WTC11 (cell line): ENCODE results near the gene BCAS3.

ENCODE experiments used
- CREB1 ChIP-seq: sonication (generic); formaldehyde crosslinking; IDR thresholded peaks from 2 replicates; pipeline ENCODE4 v1.8.0; 2023; ENCODE audit warnings: mild to moderate bottlenecking, missing genetic modification reagents
- CREM ChIP-seq: sonication (generic); formaldehyde crosslinking; IDR thresholded peaks from 2 replicates; pipeline ENCODE4 v1.8.1; 2022; ENCODE audit warnings: mild to moderate bottlenecking, missing genetic modification reagents, moderate library complexity
- JUN ChIP-seq: sonication (generic); formaldehyde crosslinking; IDR thresholded peaks from 2 replicates; pipeline ENCODE4 v1.8.0; 2023; ENCODE audit warnings: mild to moderate bottlenecking, missing genetic modification reagents
- NFYB ChIP-seq: sonication (generic); formaldehyde crosslinking; conservative IDR thresholded peaks from 2 replicates; pipeline ENCODE4 v1.8.0; 2022; ENCODE audit warnings: low read depth, missing genetic modification reagents
- SP1 ChIP-seq: sonication (generic); formaldehyde crosslinking; conservative IDR thresholded peaks from 2 replicates; pipeline ENCODE4 v1.8.1; 2022; ENCODE audit warnings: missing genetic modification reagents
- TF ChIP-seq, protein P1 (sequence below): sonication (generic); formaldehyde crosslinking; IDR thresholded peaks from 2 replicates; pipeline ENCODE4 v1.8.1; 2022; ENCODE audit warnings: missing genetic modification reagents, borderline replicate concordance
- TF ChIP-seq, protein P2 (sequence below): fragments of 200-600 bp; IDR thresholded peaks from 2 replicates; pipeline ENCODE4 v1.8.0; 2022; ENCODE audit warnings: antibody characterized with exemption
- TF ChIP-seq, protein P3 (sequence below): sonication (generic); formaldehyde crosslinking; IDR thresholded peaks from 2 replicates; pipeline ENCODE4 v1.8.0; 2022; ENCODE audit warnings: missing genetic modification reagents
- TF ChIP-seq, protein P4 (sequence below): sonication (generic); formaldehyde crosslinking; IDR thresholded peaks from 2 replicates; pipeline ENCODE4 v1.8.1; 2023; ENCODE audit warnings: mild to moderate bottlenecking, moderate library complexity, missing genetic modification reagents

DNA sequence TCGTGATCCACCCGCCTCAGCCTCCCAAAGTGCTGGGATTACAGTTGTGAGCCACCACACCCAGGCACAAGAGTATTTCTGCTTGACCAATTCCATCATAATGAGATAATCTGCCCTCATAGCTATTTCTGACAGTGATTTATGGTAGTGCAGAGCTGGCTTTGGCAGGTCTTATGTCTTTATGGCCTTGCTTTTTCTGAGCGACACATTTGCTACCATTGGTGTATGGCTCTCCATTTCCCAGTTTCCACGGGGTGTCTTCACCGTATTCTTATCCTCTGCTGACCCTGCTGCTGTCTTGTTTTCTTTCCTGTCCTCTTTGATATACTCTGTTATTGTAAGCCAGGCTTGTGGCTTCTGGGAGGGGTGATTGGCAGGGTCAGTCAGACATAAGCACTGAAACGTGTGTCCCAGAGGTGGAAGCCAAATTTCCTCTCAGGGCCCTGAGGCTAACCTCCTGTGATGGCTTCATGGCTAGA lies 560.8 kb downstream of the BCAS3 start:
- TF ChIP-seq, protein P1, sequence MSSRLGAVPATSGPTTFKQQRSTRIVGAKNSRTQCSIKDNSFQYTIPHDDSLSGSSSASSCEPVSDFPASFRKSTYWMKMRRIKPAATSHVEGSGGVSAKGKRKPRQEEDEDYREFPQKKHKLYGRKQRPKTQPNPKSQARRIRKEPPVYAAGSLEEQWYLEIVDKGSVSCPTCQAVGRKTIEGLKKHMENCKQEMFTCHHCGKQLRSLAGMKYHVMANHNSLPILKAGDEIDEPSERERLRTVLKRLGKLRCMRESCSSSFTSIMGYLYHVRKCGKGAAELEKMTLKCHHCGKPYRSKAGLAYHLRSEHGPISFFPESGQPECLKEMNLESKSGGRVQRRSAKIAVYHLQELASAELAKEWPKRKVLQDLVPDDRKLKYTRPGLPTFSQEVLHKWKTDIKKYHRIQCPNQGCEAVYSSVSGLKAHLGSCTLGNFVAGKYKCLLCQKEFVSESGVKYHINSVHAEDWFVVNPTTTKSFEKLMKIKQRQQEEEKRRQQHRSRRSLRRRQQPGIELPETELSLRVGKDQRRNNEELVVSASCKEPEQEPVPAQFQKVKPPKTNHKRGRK (CRISPR knock-in tag) = no peak
- TF ChIP-seq, protein P2, sequence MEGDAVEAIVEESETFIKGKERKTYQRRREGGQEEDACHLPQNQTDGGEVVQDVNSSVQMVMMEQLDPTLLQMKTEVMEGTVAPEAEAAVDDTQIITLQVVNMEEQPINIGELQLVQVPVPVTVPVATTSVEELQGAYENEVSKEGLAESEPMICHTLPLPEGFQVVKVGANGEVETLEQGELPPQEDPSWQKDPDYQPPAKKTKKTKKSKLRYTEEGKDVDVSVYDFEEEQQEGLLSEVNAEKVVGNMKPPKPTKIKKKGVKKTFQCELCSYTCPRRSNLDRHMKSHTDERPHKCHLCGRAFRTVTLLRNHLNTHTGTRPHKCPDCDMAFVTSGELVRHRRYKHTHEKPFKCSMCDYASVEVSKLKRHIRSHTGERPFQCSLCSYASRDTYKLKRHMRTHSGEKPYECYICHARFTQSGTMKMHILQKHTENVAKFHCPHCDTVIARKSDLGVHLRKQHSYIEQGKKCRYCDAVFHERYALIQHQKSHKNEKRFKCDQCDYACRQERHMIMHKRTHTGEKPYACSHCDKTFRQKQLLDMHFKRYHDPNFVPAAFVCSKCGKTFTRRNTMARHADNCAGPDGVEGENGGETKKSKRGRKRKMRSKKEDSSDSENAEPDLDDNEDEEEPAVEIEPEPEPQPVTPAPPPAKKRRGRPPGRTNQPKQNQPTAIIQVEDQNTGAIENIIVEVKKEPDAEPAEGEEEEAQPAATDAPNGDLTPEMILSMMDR = no peak
- TF ChIP-seq, protein P3, sequence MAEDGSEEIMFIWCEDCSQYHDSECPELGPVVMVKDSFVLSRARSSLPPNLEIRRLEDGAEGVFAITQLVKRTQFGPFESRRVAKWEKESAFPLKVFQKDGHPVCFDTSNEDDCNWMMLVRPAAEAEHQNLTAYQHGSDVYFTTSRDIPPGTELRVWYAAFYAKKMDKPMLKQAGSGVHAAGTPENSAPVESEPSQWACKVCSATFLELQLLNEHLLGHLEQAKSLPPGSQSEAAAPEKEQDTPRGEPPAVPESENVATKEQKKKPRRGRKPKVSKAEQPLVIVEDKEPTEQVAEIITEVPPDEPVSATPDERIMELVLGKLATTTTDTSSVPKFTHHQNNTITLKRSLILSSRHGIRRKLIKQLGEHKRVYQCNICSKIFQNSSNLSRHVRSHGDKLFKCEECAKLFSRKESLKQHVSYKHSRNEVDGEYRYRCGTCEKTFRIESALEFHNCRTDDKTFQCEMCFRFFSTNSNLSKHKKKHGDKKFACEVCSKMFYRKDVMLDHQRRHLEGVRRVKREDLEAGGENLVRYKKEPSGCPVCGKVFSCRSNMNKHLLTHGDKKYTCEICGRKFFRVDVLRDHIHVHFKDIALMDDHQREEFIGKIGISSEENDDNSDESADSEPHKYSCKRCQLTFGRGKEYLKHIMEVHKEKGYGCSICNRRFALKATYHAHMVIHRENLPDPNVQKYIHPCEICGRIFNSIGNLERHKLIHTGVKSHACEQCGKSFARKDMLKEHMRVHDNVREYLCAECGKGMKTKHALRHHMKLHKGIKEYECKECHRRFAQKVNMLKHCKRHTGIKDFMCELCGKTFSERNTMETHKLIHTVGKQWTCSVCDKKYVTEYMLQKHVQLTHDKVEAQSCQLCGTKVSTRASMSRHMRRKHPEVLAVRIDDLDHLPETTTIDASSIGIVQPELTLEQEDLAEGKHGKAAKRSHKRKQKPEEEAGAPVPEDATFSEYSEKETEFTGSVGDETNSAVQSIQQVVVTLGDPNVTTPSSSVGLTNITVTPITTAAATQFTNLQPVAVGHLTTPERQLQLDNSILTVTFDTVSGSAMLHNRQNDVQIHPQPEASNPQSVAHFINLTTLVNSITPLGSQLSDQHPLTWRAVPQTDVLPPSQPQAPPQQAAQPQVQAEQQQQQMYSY (CRISPR knock-in tag) = no peak
- TF ChIP-seq, protein P4, sequence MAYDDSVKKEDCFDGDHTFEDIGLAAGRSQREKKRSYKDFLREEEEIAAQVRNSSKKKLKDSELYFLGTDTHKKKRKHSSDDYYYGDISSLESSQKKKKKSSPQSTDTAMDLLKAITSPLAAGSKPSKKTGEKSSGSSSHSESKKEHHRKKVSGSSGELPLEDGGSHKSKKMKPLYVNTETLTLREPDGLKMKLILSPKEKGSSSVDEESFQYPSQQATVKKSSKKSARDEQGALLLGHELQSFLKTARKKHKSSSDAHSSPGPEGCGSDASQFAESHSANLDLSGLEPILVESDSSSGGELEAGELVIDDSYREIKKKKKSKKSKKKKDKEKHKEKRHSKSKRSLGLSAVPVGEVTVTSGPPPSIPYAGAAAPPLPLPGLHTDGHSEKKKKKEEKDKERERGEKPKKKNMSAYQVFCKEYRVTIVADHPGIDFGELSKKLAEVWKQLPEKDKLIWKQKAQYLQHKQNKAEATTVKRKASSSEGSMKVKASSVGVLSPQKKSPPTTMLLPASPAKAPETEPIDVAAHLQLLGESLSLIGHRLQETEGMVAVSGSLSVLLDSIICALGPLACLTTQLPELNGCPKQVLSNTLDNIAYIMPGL (CRISPR knock-in tag) = no peak
- TF ChIP-seq CREM (CRISPR knock-in tag) (no peak), SP1 (no peak), JUN (CRISPR knock-in tag) (no peak), CREB1 (CRISPR knock-in tag) (no peak), NFYB (CRISPR knock-in tag) (no peak)
